Activated CD4-positive, CD25-positive, alpha-beta regulatory T cell treated with anti-CD3 and anti-CD28 coated beads, Interleukin-2, amount 50 U/mL, for 24 hours (primary cell): ENCODE results near the gene SARM1.

Experiments
- ATAC-seq, 2 donors: fragments of 150-1000 bp; cut with Tn5 transposase; one replicate each; pipeline ENCODE4 v1.10.0; 2021; ENCODE audit warnings: mild to moderate bottlenecking in 1 of 2, moderate library complexity in 1 of 2

SARM1 gene

GRCh38 chr17:28397275-28397674 lies 25.8 kb downstream of the SARM1 start:
- ATAC-seq = no peak

- no peak for ATAC-seq
Measured at GRCh38 chr17:28397687-28398279, 26.3 kb downstream of the SARM1 start.

- no peak for ATAC-seq
Measured at GRCh38 chr17:28398280-28398981, 26.9 kb downstream of the SARM1 start.

- ATAC-seq = no peak
Measured at GRCh38 chr17:28399808-28400207, 28.3 kb downstream of the SARM1 start.

- ATAC-seq = no peak
Measured at GRCh38 chr17:28402224-28402630, 30.7 kb downstream of the SARM1 start.

GRCh38 chr17:28402844-28403243 lies 31.4 kb downstream of the SARM1 start:
- no peak for ATAC-seq

- no peak for ATAC-seq
Measured at GRCh38 chr17:28404007-28404406, 32.5 kb downstream of the SARM1 start.

- ATAC-seq = no peak
Measured at GRCh38 chr17:28404461-28404811, 32.9 kb downstream of the SARM1 start.

- ATAC-seq = no peak
Measured at GRCh38 chr17:28404812-28405570, 33.5 kb downstream of the SARM1 start.

- ATAC-seq = peak; percentile 75 to 76
Measured at GRCh38 chr17:28405632-28406472, 34.4 kb downstream of the SARM1 start, which contains the start of gene SLC46A1. Gene SLC46A1 (minus strand): TSS chr17:28406212. CDS start chr17:28406114, 98 bp downstream.

- ATAC-seq = peak; percentile 6 to 10
Measured at GRCh38 chr17:28406473-28406814, 35.0 kb downstream of the SARM1 start.

- ATAC-seq = no peak
Measured at GRCh38 chr17:28407130-28407973, 35.9 kb downstream of the SARM1 start.

- no peak for ATAC-seq
Measured at GRCh38 chr17:28407974-28408306, 36.4 kb downstream of the SARM1 start.

- no peak for ATAC-seq
Measured at GRCh38 chr17:28412099-28412498, 40.6 kb downstream of the SARM1 start.

GRCh38 chr17:28413804-28414203 lies 42.3 kb downstream of the SARM1 start:
- no peak for ATAC-seq

GRCh38 chr17:28415886-28416285 lies 44.4 kb downstream of the SARM1 start:
- ATAC-seq = no peak

- peak; percentile 71 to 81 for ATAC-seq
Measured at GRCh38 chr17:28416703-28417311, 45.3 kb downstream of the SARM1 start.

GRCh38 chr17:28421787-28422305 lies 50.4 kb downstream of the SARM1 start:
- no peak for ATAC-seq

GRCh38 chr17:28425206-28425605 lies 53.7 kb downstream of the SARM1 start:
- no peak for ATAC-seq

- no peak for ATAC-seq
Measured at GRCh38 chr17:28426081-28426519, 54.6 kb downstream of the SARM1 start.

- ATAC-seq = no peak
Measured at GRCh38 chr17:28427371-28427770, 55.9 kb downstream of the SARM1 start.
